Lung (tissue), 12 donors: ENCODE data around the gene ABCB4. TPM values are rescaled to one million over a fixed set of nuclear protein-coding genes. Genes with fewer than 3 reads are reported as not detected.

ENCODE experiments used
- ATAC-seq: fragments of 200-7000 bp; cut with Tn5 transposase; one replicate; pipeline ENCODE4 v1.9.1; 2020; ENCODE audit warnings: moderate number of reproducible peaks; ENCODE audit not compliant: insufficient read depth, low FRiP score
- DNase-seq, 3 donors: peaks; one replicate each; pipeline ENCODE4 v3.0.0-alpha.2; 2013 to 2017
- H3K27ac ChIP-seq, 2 donors: one replicate each; pipeline ENCODE4 v1.5.1; 2013; ENCODE audit warnings: mild to moderate bottlenecking in 2 of 2, moderate library complexity in 2 of 2, control low read depth in 1 of 2, inconsistent platforms in 1 of 2, low read depth in 1 of 2, low read length in 1 of 2
- H3K27me3 ChIP-seq, 3 donors: one replicate each; pipeline ENCODE4 v1.5.1; 2013; ENCODE audit warnings: low read length in 2 of 3; ENCODE audit not compliant: control insufficient read depth in 3 of 3, insufficient read depth in 3 of 3
- H3K36me3 ChIP-seq, 4 donors: one replicate each; pipeline ENCODE4 v1.5.1; 2013; ENCODE audit warnings: low read length in 4 of 4, mild to moderate bottlenecking in 1 of 4, moderate library complexity in 1 of 4; ENCODE audit not compliant: control insufficient read depth in 4 of 4, insufficient read depth in 4 of 4
- H3K4me1 ChIP-seq, 5 donors: one replicate each; pipeline ENCODE4 v1.5.1; 2013; ENCODE audit warnings: low read length in 5 of 5, mild to moderate bottlenecking in 2 of 5, moderate library complexity in 1 of 5; ENCODE audit not compliant: control insufficient read depth in 5 of 5, insufficient read depth in 5 of 5
- H3K4me3 ChIP-seq: one replicate; pipeline ENCODE4 v1.5.1; 2013; ENCODE audit warnings: mild to moderate bottlenecking, control low read depth, moderate library complexity
- H3K9ac ChIP-seq, 2 donors: one replicate each; pipeline ENCODE4 v1.5.1; 2013; ENCODE audit warnings: low read length in 2 of 2, control low read depth in 1 of 2; ENCODE audit not compliant: insufficient read depth in 1 of 2
- H3K9me3 ChIP-seq, 4 donors: one replicate each; pipeline ENCODE4 v1.5.1; 2013; ENCODE audit warnings: low read length in 3 of 4, mild to moderate bottlenecking in 1 of 4, moderate library complexity in 1 of 4; ENCODE audit not compliant: control insufficient read depth in 4 of 4, insufficient read depth in 3 of 4
- WGBS, 2 donors: extraction: QIAGEN DNeasy Blood & Tissue Kit; methylation state at CpG; one replicate each; pipeline ENCODE4 v1.1.7; 2013; 5-methylcytosine and 5-hydroxymethylcytosine counted together
- polyA plus RNA-seq, 2 donors: library from polyadenylated mRNA; stranded (reverse); fragments of 200-250 nt; gene quantifications; one replicate each; pipeline ENCODE4 v1.2.1, GENCODE V29; 2013
- total RNA-seq, 2 donors: library from RNA; depleted of rRNA in 1 of 2; stranded (reverse); fragments of >200 nt in 1 of 2; gene quantifications; one replicate each; pipeline ENCODE4 v1.2.1, GENCODE V29; 2014 to 2021
- TF ChIP-seq, protein P1 (sequence below): IDR thresholded peaks from 2 replicates; pipeline ENCODE4 v1.5.1; 2012; ENCODE audit warnings: mild to moderate bottlenecking; ENCODE audit errors: control extremely low read depth, extremely low read depth
- donor health status: control.
- donor health status: control.
- donor health status: Bipolar disorder and iron deficiency.
- donor health status: healthy.
- donor health status: DM: yes; HTN: yes; CAD: no.

ABCB4 gene
- total and polyA plus RNA-seq, 4 donors: 0.08 to 0.68 (median 0.33) TPM

DNA sequence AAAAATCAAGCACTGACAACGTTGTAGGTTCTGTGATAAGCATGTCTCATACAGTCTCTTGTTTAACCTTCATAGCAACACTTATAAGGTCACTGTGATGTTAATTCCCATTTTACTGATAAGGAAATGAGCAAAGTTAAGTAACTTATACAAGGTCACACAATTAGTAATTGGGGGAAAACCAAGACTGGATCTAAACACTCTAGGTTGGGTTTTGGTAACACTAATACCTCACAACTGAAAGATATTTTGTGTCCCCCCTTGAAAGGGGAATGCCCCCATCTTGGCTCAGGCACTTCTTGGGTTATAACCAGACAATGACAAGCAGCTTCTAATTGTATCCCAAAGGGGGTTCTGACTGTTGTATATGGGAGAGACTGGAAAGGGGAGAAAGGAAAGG lies 36.0 kb upstream of the ABCB4 start:
- H3K27me3 ChIP-seq: no peaks in the 10 kb centered on the region
- no peak overlapping the region for H3K9ac ChIP-seq
- H3K9me3 ChIP-seq: no peaks in the 10 kb centered on the region
- H3K36me3 ChIP-seq: no peaks in the 10 kb centered on the region
- TF ChIP-seq, protein P1, sequence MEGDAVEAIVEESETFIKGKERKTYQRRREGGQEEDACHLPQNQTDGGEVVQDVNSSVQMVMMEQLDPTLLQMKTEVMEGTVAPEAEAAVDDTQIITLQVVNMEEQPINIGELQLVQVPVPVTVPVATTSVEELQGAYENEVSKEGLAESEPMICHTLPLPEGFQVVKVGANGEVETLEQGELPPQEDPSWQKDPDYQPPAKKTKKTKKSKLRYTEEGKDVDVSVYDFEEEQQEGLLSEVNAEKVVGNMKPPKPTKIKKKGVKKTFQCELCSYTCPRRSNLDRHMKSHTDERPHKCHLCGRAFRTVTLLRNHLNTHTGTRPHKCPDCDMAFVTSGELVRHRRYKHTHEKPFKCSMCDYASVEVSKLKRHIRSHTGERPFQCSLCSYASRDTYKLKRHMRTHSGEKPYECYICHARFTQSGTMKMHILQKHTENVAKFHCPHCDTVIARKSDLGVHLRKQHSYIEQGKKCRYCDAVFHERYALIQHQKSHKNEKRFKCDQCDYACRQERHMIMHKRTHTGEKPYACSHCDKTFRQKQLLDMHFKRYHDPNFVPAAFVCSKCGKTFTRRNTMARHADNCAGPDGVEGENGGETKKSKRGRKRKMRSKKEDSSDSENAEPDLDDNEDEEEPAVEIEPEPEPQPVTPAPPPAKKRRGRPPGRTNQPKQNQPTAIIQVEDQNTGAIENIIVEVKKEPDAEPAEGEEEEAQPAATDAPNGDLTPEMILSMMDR: no peak
- H3K27ac ChIP-seq: no peak overlapping the region
- ATAC-seq: no peak
- peaks cover 0 to 2% (median 0%) of the 10 kb centered on the region in 5 donors for H3K4me1 ChIP-seq
- WGBS, 2 donors: 38 to 70% methylated on average over 1 of the region's 1 CpG
- no peak for DNase-seq
- no peak overlapping the region for H3K4me3 ChIP-seq

DNA sequence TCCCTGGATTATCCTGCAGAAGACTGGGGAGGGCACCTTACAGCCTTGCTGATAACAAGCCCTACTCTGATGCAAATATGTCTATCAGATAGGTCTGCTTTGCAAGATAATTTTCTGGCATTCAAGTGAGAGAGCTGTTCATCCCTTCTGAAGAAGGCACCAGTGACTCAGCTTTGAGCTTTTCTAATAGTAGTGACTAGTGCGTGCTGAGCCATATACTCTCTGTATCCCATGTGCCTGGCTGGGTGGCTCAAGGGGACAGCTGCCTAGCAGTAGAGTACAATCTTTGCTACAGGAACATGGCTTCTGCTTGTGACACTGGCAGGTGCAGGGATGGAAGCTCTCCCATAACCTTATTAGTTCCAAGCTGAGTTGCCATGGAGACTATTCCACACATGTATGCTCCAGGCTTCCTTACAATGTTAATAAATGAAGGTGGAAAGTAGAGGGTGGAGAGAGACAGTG lies 35.0 kb upstream of the ABCB4 start:
- H3K27me3 ChIP-seq: no peaks in the 10 kb centered on the region
- WGBS, 2 donors: 93 to 100% methylated on average over 1 of the region's 1 CpG
- no peak for ATAC-seq

DNA sequence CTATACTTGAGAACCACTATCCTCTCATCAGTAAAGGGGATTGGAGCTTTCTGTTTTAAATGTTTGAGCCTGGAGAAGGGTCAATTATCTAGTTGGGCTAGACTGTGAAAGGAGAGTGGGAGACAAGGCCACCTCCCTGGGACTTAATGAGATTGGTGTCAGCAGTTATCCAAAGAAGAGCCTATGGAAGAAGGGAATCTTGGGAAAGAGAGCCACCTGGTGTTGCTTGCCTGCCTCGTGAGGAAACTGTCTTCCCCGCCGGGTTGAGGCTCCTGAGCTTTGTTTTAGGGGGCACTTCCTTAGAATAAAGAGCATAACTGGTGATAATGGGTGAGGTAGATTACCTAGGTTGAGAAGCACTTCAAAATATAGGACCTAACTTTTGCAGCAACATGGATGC lies 32.0 kb upstream of the ABCB4 start:
- 69 to 71% methylated on average over 3 of the region's 3 CpGs for WGBS, 2 donors
- H3K27ac ChIP-seq: no peak overlapping the region
- TF ChIP-seq, protein P1: no peak
- ATAC-seq (no peak), DNase-seq (no peak)
- peaks cover 0 to 2% (median 0%) of the 10 kb centered on the region in 5 donors for H3K4me1 ChIP-seq
- no peaks in the 10 kb centered on the region for H3K9me3 ChIP-seq
- H3K27me3 ChIP-seq: no peaks in the 10 kb centered on the region
- no peak overlapping the region for H3K9ac ChIP-seq
- H3K36me3 ChIP-seq: no peaks in the 10 kb centered on the region
- H3K4me3 ChIP-seq: no peak overlapping the region

More for the DNA sequence above, 35.0 kb upstream of the ABCB4 start:
- H3K4me1 ChIP-seq: peaks cover 0 to 2% (median 0%) of the 10 kb centered on the region in 5 donors
- H3K9ac ChIP-seq: no peak overlapping the region
- no peak overlapping the region for H3K4me3 ChIP-seq
- TF ChIP-seq, protein P1: no peak
- no peaks in the 10 kb centered on the region for H3K36me3 ChIP-seq
- no peak for DNase-seq
- no peak overlapping the region for H3K27ac ChIP-seq
- H3K9me3 ChIP-seq: no peaks in the 10 kb centered on the region
